GM19452 (cell line): ENCODE data around the gene TP73.

Source experiments
- ATAC-seq: cut with Tn5 transposase; IDR thresholded peaks from one replicate; pipeline ENCODE4 v1.9.1; 2021; ENCODE audit not compliant: unreplicated experiment

The TP73 gene

DNA sequence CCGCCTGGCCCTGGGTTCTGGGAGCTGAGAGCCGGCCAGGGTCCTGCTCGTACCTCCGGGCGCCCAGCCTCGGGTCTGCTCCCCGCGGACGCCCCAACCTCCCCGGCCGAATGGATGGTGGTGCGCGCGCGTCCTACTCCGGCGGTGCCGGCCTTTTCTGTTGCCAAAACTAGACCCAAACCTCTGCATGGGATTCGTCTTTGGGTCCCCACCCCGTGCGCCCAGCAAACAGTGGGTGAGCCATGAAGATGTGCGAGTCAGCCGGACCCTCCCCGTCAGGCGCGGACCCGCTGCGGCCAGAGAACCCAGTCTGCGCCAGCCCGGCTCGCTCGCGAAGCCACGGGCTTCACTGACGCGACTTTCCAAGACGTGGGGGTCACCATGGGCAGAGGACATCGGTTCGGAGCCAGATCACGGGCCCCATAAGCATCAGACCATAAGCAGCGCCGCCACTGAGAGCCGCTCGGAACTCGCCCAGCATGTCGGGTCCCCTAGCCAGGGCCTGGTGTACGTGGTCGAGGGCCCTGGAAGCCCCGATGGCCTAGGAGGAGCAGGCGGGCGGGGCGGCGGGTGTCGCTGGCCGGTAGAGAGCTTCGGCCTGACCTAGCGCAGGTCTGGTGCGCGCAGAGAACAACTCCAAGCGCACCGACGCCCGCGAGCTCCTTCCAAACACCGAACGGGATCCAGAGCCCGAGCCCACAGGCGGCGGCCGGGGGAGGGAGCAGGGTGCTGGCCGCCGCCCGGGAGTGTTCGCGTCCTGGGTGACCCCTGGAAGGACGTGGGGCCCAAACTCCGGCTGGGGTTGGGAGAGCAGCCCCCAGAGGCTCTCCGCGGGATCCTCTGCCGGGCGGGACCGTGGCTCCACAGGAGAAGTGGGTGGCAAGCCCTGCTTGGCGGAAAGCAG lies 1.0 kb upstream of the TP73 start:
- ATAC-seq = no peak

DNA sequence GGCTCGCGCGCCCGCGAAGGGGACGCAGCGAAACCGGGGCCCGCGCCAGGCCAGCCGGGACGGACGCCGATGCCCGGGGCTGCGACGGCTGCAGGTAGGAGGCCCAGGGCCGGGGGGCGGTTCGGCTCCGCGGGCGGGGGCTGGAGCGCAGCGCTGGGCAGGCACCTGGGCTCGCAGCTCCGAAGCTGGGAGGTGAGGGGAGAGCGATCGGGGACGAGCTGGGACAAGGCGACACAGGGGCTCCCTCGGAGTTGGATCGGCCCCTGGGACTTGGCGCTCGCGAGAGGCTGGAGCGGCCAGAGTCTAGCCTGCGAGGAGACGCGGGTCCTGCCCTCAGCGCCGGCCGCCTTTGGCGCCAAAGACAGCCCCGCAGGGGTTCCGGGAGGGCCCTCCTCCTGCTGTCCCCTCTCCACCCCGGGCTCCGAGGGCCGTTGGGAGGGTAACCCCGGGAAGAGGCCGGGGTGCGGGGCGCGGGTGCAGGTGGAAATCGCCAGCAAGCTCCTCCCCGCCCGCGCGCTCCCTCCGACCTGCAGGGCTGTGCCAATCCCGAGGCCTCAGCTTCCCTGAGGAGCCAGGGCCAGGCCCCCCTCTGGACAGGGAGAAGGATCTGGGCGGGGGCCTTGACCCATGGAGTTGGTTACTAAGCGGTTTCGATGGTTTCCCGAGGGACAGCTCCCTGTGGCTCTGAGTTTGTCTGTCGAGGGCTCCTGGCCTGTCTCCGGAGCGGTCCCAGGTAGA lies 401 bp downstream of the TP73 start:
- no peak for ATAC-seq

DNA sequence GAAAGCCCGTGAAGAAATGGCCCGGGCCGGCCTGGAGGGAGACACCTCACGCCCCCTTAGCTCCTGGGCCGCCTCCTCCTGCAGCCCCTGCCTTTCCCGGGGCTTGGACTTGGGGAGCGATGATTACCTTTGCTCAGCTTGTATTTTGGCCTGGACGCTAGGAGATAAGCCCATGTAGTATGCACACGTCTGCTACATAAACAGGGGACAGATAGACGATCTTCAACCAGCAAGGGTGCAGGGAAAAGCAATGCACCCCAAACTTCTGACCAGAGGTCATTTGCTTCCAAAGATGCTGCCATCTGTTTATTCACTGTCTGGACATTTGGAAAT lies 936 bp downstream of the TP73 start:
- ATAC-seq = no peak

DNA sequence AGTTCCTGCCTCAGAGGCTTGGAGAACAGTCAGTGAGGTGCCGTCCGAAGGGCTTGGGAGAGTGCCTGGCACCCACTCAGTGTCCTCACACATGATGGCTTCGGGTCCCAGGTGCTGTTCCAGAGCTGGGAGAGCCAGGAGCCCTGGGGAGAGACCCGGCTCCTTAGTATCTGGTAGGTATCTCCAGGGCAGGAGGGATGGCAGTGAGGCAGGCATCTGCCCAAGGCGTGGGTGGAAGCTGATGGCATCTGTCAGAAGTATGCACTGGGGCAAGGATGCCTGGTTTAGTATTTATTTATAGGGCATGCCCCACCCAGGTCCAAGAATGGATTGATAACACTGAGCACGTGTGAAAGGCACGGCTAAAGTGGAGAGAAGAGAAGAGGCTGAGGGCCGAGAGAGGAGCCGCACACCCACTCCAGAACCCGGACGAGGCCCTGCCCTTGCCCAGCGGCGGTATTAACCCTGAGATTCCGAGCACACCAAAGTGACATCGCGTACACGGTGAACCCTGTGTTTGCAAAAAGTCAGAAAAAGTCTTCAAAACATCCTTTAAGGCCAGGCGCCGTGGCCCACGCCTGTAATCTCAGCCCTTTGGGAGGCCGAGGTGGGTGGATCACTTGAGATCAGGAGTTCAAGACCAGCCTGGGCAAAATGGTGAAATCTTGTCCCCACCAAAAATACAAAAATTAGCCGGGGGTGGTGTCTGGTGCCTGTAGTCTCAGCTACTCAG lies 2.4 kb downstream of the TP73 start:
- no peak for ATAC-seq

DNA sequence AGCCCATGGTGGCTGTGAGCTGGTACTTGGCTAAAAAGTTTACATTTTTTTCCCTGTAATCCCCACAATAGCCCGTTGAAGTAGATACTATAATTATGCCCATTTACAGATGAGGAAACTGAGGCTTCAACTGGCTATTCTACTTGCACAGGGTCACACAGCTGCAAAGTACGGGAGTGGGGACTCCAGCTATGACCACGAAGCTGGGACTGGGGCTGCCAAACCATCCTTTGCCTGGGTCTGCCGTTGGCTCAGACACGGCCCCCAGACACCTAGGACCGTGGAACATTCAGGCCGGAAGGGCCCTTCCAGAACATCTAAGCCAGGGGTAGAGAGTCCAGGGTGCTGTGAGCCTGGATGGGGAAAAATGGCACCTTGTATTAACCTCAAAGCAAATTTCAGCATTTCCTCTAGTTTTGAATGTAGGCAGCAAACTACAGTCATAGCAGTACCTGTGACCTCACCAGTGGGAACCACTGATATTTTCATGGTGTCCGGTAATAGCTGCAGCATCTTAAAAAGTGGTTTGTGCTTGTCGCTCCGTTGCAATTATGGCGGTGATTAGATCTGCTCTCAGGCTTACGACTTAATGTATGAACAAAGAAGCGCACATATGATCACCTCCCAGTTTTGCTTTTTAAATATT lies 4.3 kb downstream of the TP73 start:
- ATAC-seq = peak; percentile 65

DNA sequence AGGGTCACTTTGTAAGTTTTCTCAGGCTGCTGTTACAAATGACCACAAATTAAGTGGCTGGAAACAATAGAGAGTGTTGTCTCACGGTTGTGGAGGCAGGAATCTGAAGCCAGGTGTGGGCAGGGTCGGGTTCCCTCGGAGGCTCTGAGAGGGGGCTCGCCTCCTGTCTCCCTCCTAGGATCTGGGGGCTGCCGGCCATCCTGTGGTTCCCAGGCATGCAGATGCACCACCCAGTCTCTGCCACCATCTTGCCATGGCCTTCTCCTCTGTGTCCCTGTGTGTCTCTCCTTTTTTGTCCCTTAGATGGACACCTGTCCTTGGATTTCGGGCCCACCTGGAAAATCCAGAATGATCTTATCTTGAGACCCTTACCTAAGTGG lies 4.8 kb downstream of the TP73 start:
- ATAC-seq = peak; percentile 21

DNA sequence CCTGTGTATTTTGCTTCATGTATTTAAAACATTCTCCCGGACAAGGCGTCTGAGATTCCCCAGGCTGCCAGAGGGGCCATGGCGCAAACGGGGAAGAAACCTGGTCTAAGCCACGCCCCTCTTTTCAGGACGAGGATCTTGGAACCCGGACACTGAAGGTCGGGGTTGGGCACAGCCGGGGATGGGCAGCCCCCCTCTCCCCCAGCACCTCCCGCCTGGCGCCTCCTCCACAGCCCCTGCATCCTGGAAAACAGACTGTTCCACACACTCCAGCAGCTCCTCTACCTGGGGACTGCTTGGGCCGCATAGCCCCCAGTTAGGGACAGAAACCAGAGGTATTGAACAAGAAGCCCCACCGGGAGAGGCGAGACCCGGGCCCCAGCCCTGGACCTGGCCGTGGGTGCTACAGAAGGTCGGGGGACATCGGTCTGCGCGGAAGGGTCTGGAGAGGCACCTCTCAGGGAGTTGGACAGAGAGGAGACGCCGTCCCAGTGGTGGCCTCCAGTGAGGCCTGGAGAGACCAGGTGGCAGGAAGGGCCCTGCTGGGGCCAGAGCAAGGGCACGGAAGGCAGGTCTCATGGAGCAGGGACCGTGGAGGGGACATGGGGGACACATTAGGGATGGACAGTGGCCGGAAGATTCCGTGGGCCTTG lies 5.4 kb downstream of the TP73 start:
- no peak for ATAC-seq

DNA sequence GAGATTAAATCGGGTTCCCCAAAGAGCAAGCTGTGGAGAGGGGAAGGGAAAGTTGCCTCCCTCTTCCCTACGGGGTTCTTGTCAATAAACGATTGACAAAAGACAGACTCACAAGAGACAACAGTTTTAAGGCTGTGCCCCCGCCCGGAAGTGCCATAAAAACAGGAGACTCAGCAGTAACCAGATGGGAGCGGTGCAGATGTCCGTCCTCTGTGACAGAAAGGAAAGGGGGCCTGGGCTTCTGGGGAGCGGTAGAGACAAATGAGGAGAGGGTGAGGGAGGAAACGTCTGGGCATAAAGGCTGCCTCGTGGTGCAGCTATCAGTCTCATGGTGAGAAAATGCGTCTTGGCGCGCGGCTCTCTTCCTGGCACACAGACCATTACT lies 5.9 kb downstream of the TP73 start:
- ATAC-seq = no peak

DNA sequence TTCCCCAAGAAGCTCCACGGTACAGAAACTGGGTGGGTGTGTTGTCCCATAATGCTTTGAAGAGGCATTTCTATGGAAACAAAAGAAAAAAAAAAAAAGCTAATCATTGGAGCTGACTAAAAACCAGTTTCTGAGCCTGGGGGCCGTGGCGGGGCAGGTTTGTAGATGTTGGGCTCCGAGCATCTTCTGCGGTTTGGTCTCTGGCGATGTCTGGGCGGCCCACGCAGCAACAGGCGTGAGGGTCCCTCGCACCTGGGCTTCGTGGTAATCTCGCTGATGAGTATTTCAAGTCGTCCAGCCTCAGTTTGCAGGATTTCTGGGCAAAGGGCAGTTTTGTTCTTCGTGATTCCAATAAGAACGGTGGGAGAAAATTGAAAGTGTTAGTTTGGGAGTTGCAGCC lies 6.8 kb downstream of the TP73 start:
- no peak for ATAC-seq

DNA sequence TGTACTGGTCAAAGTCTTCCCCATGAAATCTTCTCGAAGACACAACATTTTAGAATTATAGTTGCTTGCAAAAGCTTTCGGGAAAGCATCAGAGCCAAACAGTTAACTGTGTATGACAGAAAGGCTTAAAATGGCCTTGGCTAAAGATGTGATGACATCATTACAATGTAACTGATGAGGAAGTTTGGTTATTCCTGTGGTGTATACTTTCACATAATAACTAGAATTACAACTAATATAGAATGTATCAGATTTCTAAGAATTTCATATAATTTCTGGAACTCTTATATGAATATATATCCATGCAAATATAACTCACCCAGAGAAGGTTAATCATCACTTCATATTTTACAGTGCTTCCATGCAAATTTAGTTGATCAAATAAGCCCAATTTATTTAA lies 8.4 kb downstream of the TP73 start:
- ATAC-seq = no peak

DNA sequence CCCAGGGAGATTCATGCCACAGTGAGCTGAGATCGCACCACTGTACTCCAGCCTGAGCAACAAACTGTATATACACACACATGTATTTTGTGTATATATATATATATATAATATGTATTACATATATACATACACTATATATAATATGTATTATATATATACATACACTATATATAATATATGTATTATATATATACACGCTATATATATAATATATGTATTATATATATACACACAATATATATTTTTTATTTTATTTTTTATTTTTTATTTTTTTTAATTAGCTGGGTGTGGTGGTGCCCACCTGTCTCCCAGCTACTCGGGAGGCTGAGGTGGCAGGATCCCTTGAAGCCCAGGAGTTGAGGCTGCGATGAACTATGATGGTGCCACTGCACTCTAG lies 9.3 kb downstream of the TP73 start:
- ATAC-seq = no peak

DNA sequence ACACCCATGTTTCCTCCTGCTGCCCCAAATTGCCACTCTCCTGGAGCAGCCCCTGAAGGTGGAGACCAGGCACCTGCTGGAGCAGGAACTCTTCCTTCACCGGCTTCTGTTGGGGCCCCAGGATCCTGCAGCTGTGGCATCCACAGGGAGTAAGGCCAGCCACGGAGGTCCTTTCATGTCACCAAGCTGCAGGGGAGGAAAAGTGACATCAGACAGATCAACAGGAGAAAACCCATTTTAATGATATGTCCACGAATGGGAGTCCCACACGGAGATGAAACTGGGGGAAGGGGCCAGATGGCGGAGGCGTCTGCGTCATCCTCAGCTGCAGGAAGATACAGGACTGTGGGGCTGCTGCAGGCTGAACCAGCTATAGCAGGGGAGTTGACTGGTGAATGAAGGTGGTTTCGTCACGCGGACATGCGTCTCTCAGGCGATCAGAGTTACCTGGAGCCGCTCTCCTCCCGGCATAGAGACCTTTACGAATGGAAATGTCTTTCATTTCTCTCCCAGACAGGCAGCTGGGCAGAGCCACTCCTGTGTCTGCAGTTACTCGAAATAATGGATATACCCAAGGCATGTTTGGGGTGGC lies 9.9 kb downstream of the TP73 start:
- ATAC-seq = no peak

DNA sequence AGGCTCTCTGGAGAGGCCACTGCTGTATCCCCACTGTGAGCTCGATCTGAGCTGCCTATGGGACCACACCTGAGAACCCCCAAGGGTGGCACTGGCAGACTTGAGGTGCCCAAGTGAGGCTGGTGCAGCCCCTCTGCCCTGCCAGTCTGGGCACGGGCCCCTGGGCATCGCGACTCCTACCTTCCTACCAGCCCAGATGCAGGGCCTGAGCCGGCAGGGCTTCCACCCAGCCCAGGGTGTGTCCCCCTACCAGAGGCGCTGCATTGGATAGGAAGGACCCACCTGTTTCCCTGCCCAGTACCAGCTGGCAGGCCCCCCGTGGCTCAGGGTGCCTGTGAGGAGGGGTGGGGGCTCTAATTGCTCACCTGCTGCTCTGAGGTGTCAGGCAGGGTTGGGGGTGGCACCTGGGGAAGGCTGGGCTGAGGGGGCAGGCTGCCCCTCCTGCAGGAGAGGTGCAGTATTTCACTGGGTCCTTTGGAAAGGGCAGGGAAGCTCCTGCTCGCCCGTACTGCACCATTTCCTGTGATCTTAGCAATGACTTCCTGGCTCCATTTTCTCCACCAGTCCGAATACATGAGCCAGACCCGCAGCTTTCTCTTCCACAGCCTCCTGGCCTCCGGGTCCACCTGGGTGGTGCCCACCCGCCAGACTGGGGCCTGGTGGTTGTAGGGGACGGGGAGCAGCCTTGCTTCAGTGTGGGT lies 11.8 kb downstream of the TP73 start:
- no peak for ATAC-seq

DNA sequence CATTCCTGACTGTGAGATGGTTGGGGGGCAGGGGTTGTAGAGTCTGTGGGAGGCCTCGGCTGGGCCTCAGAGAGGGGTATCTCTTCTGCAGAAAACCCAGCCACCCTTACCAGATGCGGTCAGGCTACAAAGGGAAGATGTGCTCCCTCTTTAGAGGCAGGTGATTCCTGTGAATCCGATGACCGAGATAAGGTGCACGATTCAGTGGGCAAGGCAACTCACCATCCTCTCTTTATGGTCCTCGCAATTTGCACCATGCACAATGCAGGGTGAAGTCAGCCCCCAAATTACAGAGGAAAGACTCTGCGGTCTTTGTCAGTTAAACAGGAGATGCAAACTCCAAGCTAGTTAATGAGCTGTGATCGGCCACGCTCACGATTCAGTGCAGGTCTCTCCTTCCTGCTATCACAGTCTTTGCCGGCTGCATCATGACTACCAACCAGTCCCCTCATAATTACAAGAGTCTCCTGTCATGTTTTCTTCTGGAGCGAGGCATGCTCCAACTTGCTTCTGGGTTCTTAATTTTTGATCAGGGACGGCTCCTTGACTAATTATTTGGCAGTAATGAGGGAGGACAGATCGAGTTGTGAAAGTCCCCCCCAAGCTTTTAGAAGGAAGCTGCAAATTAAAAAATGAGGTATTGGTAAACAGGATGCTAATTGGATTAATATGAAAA lies 12.5 kb downstream of the TP73 start:
- ATAC-seq = no peak

DNA sequence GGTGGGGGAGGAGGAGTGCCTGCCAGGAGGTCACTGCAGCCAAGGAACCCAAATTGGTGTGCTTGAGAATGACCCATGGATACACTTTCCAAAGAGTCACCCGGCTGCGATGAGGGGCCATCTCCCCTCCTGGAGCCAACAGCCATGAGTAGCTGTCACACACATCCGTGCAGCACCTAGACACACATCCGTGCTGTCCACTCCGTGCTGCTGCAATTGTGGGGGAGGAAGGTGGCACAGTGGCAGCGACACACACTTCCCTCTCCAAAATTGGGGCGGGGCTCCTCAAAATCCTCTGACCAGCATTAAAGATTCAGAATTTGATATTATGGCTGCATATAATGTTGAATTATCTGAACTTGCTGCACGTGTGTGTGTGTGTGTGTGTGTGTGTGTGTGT lies 15.8 kb downstream of the TP73 start:
- no peak for ATAC-seq

DNA sequence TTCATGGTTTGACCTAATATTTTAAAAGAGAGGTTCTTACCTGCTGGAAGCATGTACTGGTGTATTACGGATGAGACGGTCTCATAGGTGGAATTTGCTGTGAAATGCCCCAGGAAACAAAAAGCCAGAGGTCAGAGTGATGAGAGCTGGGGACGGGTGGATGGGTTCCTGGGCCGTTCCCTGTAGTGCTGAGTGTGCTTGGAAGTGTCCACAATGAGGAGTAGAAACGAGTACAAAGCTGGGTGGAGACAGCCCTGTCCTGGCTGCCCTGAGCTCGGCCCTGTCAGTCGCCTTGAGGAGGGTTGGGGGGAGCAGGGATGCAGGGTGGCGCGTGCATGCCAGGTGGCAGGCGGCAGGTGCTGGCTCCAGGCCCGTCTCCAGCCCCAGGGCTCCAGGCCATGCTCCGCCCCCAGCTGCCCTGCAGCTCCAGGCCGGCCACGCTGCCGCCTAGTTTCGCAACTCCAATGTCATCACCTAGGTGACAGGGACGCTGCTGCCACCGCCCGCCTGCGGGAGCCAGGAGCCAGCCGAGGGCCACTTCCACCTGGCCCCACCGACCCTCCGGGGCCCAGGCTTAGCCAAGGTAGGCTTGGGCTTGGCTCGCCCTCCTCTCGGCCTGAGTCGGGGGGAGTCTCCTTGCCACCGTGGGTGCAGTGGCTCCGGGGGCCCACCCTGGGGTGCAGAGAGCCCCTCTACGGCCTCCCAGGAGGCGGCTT lies 16.4 kb downstream of the TP73 start:
- ATAC-seq = no peak

DNA sequence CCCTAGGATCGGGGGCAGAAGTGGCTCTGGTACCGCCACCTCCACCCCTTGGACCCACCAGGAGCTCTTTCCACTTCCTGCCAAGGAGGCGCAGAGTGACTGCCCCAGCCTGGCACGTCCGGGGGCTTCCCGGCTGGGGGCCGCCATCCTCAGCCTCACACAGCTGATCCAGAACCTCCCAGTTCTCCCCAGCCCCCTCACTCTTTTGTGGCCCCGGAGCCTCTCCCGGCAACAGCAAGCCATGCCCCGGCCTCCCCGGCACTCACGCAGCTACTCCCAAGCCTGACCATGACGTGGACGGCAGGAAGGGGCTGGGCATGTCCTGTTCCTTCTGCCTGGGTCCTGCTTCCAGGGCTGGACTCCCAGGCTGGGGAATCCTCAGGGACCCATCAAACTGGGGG lies 17.1 kb downstream of the TP73 start:
- no peak for ATAC-seq

DNA sequence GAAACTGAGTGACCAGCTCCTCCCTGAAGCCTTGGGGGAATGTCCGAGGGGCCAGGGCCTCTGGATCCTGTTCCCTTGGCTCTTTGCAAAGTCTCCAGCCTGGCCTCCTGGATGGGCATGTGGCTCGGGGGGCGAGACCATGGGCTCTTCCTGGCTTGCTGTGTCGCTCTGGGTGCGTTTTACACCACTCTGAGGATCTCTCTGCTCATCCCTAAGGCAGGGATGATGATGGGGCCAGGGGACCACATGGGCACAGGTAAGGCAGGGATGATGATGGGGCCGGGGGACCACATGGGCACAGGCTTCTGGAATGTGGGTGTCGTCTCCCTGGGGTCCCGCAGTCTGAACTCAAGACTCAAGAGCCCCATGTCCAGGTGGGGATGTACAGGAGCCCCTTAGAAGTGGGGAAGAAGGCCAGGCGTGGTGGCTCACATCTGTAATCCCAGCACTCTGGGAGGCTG lies 17.7 kb downstream of the TP73 start:
- ATAC-seq = no peak

DNA sequence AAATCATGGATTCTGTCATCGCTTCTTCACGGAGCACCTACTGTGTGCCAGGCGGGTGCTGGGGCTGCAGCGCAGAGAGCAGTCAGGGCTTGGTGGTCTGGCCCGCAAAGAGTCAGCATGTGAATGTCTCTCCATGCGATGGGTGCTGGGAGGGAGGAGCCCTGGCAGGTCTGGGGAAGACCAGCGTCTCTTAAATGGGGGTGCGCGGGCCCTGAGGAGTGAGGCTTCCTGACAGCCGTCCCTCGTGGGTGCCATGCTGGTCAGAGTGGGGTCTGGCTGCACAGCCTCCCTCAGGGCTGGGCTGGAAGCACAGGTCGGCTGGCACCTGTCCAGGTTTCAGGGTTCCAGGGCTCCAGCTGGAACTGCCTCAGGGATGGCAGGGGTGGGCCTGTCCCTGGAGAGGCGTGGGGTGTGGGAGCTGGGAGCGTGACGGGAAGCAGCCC lies 18.5 kb downstream of the TP73 start:
- ATAC-seq = no peak
